T47D (cell line): ENCODE data around the gene ALDOA.

ENCODE experiments used
- DNase-seq, 2 experiments: peaks; one replicate each; pipeline versions ENCODE4 v3.0.0 to v3.0.0-alpha.2; 2011 to 2012; ENCODE audit warnings: low read depth in 1 of 2, low spot score in 1 of 2
- JUND ChIP-seq: IDR thresholded peaks from 2 replicates; pipeline ENCODE4 v1.6.1; 2012; ENCODE audit warnings: low read depth
- in situ Hi-C: cut with HindIII; loops from 2 replicates; pipeline ENCODE4 v1.10.0; 2016; ENCODE audit warnings: low sequenced_read_pairs, low pct_unique_long_range_greater_than_20kb

The ALDOA gene

GRCh38 chr16:30066761-30067583 lies 1.4 kb downstream of the ALDOA start:
- DNase-seq = no peak
- in situ Hi-C loops = no loop called here
- TF ChIP-seq JUND = no peak

- in situ Hi-C loops = no loop called here
- no peak for TF ChIP-seq JUND
- no peak for DNase-seq
Observed at GRCh38 chr16:30067584-30067916, 2.0 kb downstream of the ALDOA start.

GRCh38 chr16:30068333-30068732 lies 2.8 kb downstream of the ALDOA start:
- no peak for DNase-seq
- in situ Hi-C loops = no loop called here
- no peak for TF ChIP-seq JUND

GRCh38 chr16:30068750-30069610 lies 3.4 kb downstream of the ALDOA start:
- in situ Hi-C loops = no loop called here
- DNase-seq = peak in 1 of 2 experiments; percentile 69
- TF ChIP-seq JUND = no peak

- in situ Hi-C loops = no loop called here
- DNase-seq = no peak
- no peak for TF ChIP-seq JUND
Observed at GRCh38 chr16:30069611-30070462, 4.3 kb downstream of the ALDOA start.

- DNase-seq = no peak
- no peak for TF ChIP-seq JUND
- in situ Hi-C loops = no loop called here
Observed at GRCh38 chr16:30070490-30070889, 4.9 kb downstream of the ALDOA start.

- DNase-seq = peak; percentile 92 to 97
- TF ChIP-seq JUND = no peak
- in situ Hi-C loops = no loop called here
Observed at GRCh38 chr16:30075503-30076275, 10.1 kb downstream of the ALDOA start, which contains the start of gene PPP4C. TSS of gene PPP4C (plus strand) at chr16:30075994. CDS start at chr16:30076378, 384 bp downstream.

GRCh38 chr16:30076276-30076791 lies 10.8 kb downstream of the ALDOA start:
- no peak for DNase-seq
- TF ChIP-seq JUND = no peak
- in situ Hi-C loops = no loop called here

- in situ Hi-C loops = no loop called here
- no peak for DNase-seq
- no peak for TF ChIP-seq JUND
Observed at GRCh38 chr16:30077656-30078055, 12.1 kb downstream of the ALDOA start.

- TF ChIP-seq JUND = no peak
- in situ Hi-C loops = no loop called here
- no peak for DNase-seq
Observed at GRCh38 chr16:30078744-30079143, 13.2 kb downstream of the ALDOA start.

GRCh38 chr16:30079480-30079879 lies 13.9 kb downstream of the ALDOA start:
- DNase-seq = no peak
- in situ Hi-C loops = no loop called here

More at GRCh38 chr16:30079480-30079879, 13.9 kb downstream of the ALDOA start:
- no peak for TF ChIP-seq JUND
